ENCODE data around the gene RASA4B. TPM values are rescaled to one million over a fixed set of nuclear protein-coding genes. Genes with fewer than 3 reads are reported as not detected.
"Not testable (repeated sequence)": the region's sequence is repeated elsewhere in the genome, so short reads cannot be mapped to it uniquely, and the experiment has no call there.

The RASA4B gene
- polyA plus RNA-seq, 1 donor (not counting 4 experiments of a cell fraction or from before 2014, with no cell fraction given) = 0.49 TPM

DNA sequence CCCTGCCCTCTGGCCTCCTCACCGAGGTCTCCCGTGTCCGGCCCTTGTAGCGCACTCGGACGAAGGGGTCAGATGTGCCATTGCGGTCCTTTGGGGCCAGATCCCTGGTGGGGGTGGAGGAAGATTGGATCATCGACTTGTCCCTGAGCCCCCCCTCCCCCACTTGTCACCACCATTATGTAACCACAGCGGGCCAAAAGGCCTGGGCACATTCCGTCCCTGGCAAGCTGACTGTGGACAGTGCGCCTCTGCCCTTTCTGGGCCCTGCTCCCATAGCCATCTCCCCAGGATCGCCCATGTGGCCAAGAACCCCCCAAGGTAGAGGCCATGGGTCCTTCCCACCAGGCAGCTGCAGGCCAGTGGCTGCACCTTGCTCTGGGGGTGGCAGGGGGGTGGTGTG lies 14.4 kb downstream of the RASA4B start:
- H3K27ac ChIP-seq (ENCODE audit: control insufficient read depth, insufficient read depth, low read length); H3K9me1 ChIP-seq (ENCODE audit: control insufficient read depth, extremely low read depth, insufficient read depth, low read length); H3K9ac ChIP-seq (ENCODE audit: control insufficient read depth, extremely low read depth, insufficient read depth, low read length); DNase-seq (ENCODE audit: low read depth, low spot score); dilution Hi-C loops (cut with MboI; ENCODE audit: extremely low pct_ligation_motif_present, low sequenced_read_pairs); H3K27me3 ChIP-seq (ENCODE audit: control insufficient read depth, extremely low read depth, insufficient read depth, low read length); H3K4me2 ChIP-seq (ENCODE audit: control insufficient read depth, extremely low read depth, insufficient read depth, low read depth, low read length); H4K20me1 ChIP-seq (ENCODE audit: control insufficient read depth, extremely low read depth, insufficient read depth, low read length); H3K36me3 ChIP-seq (ENCODE audit: control insufficient read depth in 2 of 2, extremely low read depth in 1 of 2, insufficient read depth in 2 of 2, low read length in 2 of 2); H3K9me3 ChIP-seq (ENCODE audit: control insufficient read depth, low read depth, low read length); H3K4me3 ChIP-seq (ENCODE audit: control insufficient read depth in 2 of 3, extremely low read depth in 1 of 3, insufficient read depth in 2 of 3, low read depth in 1 of 3, low read length in 3 of 3); H3K4me1 ChIP-seq (ENCODE audit: control insufficient read depth, extremely low read depth, insufficient read depth, low read length); H3K79me2 ChIP-seq (ENCODE audit: control insufficient read depth, insufficient read depth, low read length); FAIRE-seq; H2AFZ ChIP-seq (ENCODE audit: control insufficient read depth, low read length): not testable (repeated sequence)

DNA sequence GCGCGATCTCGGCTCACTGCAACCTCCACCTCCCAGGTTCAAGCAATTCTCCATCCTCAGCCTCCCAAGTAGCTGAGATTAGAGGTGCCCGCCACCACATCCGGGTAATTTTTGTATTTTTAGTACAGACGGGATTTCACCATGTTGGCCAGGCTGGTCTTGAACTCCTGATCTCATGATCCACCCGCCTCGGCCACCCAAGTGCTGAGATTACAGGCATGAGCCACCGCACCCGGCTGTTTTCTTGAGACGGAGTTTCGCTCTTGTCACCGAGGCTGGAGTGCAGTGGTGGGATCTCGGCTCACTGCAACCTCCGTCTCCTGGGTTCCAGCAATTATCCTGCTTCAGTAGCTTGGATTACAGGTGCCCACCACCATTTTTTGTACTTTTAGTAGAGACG lies 19.3 kb downstream of the RASA4B start:
- H3K79me2 ChIP-seq (ENCODE audit: control insufficient read depth, insufficient read depth, low read length); H3K4me1 ChIP-seq (ENCODE audit: control insufficient read depth, extremely low read depth, insufficient read depth, low read length); H3K4me2 ChIP-seq (ENCODE audit: control insufficient read depth, extremely low read depth, insufficient read depth, low read depth, low read length); H4K20me1 ChIP-seq (ENCODE audit: control insufficient read depth, extremely low read depth, insufficient read depth, low read length); H3K36me3 ChIP-seq (ENCODE audit: control insufficient read depth in 2 of 2, extremely low read depth in 1 of 2, insufficient read depth in 2 of 2, low read length in 2 of 2); FAIRE-seq; H3K9me1 ChIP-seq (ENCODE audit: control insufficient read depth, extremely low read depth, insufficient read depth, low read length); H3K27ac ChIP-seq (ENCODE audit: control insufficient read depth, insufficient read depth, low read length); H3K4me3 ChIP-seq (ENCODE audit: control insufficient read depth in 2 of 3, extremely low read depth in 1 of 3, insufficient read depth in 2 of 3, low read depth in 1 of 3, low read length in 3 of 3); DNase-seq (ENCODE audit: low read depth, low spot score); dilution Hi-C loops (cut with MboI; ENCODE audit: extremely low pct_ligation_motif_present, low sequenced_read_pairs); H3K9me3 ChIP-seq (ENCODE audit: control insufficient read depth, low read depth, low read length); H3K9ac ChIP-seq (ENCODE audit: control insufficient read depth, extremely low read depth, insufficient read depth, low read length); H2AFZ ChIP-seq (ENCODE audit: control insufficient read depth, low read length); H3K27me3 ChIP-seq (ENCODE audit: control insufficient read depth, extremely low read depth, insufficient read depth, low read length): not testable (repeated sequence)

DNA sequence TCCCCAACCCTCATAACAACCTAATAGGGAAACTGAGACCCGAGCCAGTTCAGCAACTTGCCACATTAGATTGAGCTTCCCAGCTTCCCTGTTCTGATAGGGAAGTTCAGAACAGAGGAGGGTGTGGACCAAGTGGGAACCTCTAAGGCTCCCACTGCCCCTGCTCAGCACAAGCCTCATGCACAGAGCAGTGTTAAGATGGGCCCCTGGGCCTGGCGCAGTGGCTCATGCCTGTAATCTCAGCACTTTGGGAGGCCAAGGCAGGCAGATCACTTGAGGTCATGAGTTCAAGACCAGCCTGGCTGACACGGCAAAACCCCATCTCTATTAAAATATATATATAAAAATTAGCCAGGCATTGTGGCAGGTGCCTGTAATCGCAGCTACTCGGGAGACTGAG lies 20.3 kb downstream of the RASA4B start:
- H3K36me3 ChIP-seq (ENCODE audit: control insufficient read depth in 2 of 2, extremely low read depth in 1 of 2, insufficient read depth in 2 of 2, low read length in 2 of 2); dilution Hi-C loops (cut with MboI; ENCODE audit: extremely low pct_ligation_motif_present, low sequenced_read_pairs); FAIRE-seq: not testable (repeated sequence)

DNA sequence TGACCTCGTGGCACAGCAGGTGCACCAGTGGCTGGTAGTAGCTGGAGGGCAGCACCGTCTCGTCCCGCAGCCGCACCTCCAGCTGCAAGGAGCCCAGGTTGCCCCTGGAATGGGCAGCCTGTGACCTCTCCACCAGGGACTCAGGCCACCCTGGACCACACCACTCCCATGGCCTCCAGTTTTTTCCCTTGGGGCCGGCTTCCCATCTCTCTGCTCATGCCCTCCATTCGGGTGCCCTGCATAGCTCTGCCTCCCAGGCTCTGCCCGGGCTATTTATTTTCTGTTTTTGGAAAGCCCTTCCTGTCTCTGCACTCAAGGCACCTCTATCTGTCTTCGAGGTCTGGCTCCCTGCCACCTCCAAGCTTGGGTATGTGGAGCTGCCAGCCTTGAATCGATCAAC lies 20.7 kb downstream of the RASA4B start:
- H3K4me1 ChIP-seq (ENCODE audit: control insufficient read depth, extremely low read depth, insufficient read depth, low read length); dilution Hi-C loops (cut with MboI; ENCODE audit: extremely low pct_ligation_motif_present, low sequenced_read_pairs); H3K36me3 ChIP-seq (ENCODE audit: control insufficient read depth in 2 of 2, extremely low read depth in 1 of 2, insufficient read depth in 2 of 2, low read length in 2 of 2); H3K9me3 ChIP-seq (ENCODE audit: control insufficient read depth, low read depth, low read length); H3K27ac ChIP-seq (ENCODE audit: control insufficient read depth, insufficient read depth, low read length); H3K4me2 ChIP-seq (ENCODE audit: control insufficient read depth, extremely low read depth, insufficient read depth, low read depth, low read length); DNase-seq (ENCODE audit: low read depth, low spot score); H3K27me3 ChIP-seq (ENCODE audit: control insufficient read depth, extremely low read depth, insufficient read depth, low read length); H2AFZ ChIP-seq (ENCODE audit: control insufficient read depth, low read length); H3K9me1 ChIP-seq (ENCODE audit: control insufficient read depth, extremely low read depth, insufficient read depth, low read length); FAIRE-seq; H3K9ac ChIP-seq (ENCODE audit: control insufficient read depth, extremely low read depth, insufficient read depth, low read length); H3K4me3 ChIP-seq (ENCODE audit: control insufficient read depth in 2 of 3, extremely low read depth in 1 of 3, insufficient read depth in 2 of 3, low read depth in 1 of 3, low read length in 3 of 3); H4K20me1 ChIP-seq (ENCODE audit: control insufficient read depth, extremely low read depth, insufficient read depth, low read length); H3K79me2 ChIP-seq (ENCODE audit: control insufficient read depth, insufficient read depth, low read length): not testable (repeated sequence)

More for the DNA sequence above, 20.3 kb downstream of the RASA4B start:
- H3K4me3 ChIP-seq (ENCODE audit: control insufficient read depth in 2 of 3, extremely low read depth in 1 of 3, insufficient read depth in 2 of 3, low read depth in 1 of 3, low read length in 3 of 3); H4K20me1 ChIP-seq (ENCODE audit: control insufficient read depth, extremely low read depth, insufficient read depth, low read length); H3K9me3 ChIP-seq (ENCODE audit: control insufficient read depth, low read depth, low read length); H3K27me3 ChIP-seq (ENCODE audit: control insufficient read depth, extremely low read depth, insufficient read depth, low read length); H3K27ac ChIP-seq (ENCODE audit: control insufficient read depth, insufficient read depth, low read length); H3K9ac ChIP-seq (ENCODE audit: control insufficient read depth, extremely low read depth, insufficient read depth, low read length); H3K4me1 ChIP-seq (ENCODE audit: control insufficient read depth, extremely low read depth, insufficient read depth, low read length); DNase-seq (ENCODE audit: low read depth, low spot score); H3K79me2 ChIP-seq (ENCODE audit: control insufficient read depth, insufficient read depth, low read length); H2AFZ ChIP-seq (ENCODE audit: control insufficient read depth, low read length); H3K4me2 ChIP-seq (ENCODE audit: control insufficient read depth, extremely low read depth, insufficient read depth, low read depth, low read length); H3K9me1 ChIP-seq (ENCODE audit: control insufficient read depth, extremely low read depth, insufficient read depth, low read length): not testable (repeated sequence)

DNA sequence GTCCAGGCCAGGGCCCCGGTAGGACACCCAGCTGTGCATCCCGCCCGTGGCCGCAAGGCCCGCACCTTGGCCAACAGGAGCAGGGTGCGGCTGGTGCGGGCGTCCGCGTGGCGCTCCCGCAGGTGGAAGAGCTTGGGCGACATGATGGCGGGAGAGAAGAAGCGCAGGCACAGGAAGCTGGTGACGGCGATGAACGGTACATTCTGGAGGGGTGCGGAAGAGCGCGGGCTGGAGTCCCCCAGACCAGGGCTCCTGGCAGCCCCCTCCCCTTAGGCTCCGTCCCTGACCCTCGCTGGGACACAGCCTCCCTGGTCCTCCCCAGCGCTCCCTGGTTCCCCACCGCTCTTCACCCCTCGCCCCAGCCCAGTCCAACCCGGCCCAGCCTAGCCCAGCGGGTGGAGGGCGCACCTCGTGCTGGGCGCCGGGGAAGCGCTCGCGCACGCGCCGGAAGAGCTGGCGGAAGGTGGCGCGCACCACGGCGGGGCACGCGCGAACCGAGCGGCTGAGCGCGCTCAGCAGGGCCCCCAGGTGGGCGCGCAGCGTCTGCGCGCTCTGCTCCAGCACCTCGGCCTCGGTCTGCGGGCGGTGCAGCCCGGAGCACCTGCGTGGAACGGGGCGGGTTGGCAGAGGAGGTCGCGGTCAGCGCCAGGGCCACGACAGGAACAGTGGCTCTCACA lies 23.0 kb downstream of the RASA4B start:
- DNase-seq (ENCODE audit: low read depth, low spot score); H3K9me1 ChIP-seq (ENCODE audit: control insufficient read depth, extremely low read depth, insufficient read depth, low read length); H3K27me3 ChIP-seq (ENCODE audit: control insufficient read depth, extremely low read depth, insufficient read depth, low read length); dilution Hi-C loops (cut with MboI; ENCODE audit: extremely low pct_ligation_motif_present, low sequenced_read_pairs); H3K4me3 ChIP-seq (ENCODE audit: control insufficient read depth in 2 of 3, extremely low read depth in 1 of 3, insufficient read depth in 2 of 3, low read depth in 1 of 3, low read length in 3 of 3); H4K20me1 ChIP-seq (ENCODE audit: control insufficient read depth, extremely low read depth, insufficient read depth, low read length); H3K9me3 ChIP-seq (ENCODE audit: control insufficient read depth, low read depth, low read length); H3K36me3 ChIP-seq (ENCODE audit: control insufficient read depth in 2 of 2, extremely low read depth in 1 of 2, insufficient read depth in 2 of 2, low read length in 2 of 2); H3K27ac ChIP-seq (ENCODE audit: control insufficient read depth, insufficient read depth, low read length); H3K9ac ChIP-seq (ENCODE audit: control insufficient read depth, extremely low read depth, insufficient read depth, low read length); H3K4me2 ChIP-seq (ENCODE audit: control insufficient read depth, extremely low read depth, insufficient read depth, low read depth, low read length); FAIRE-seq; H3K4me1 ChIP-seq (ENCODE audit: control insufficient read depth, extremely low read depth, insufficient read depth, low read length); H3K79me2 ChIP-seq (ENCODE audit: control insufficient read depth, insufficient read depth, low read length); H2AFZ ChIP-seq (ENCODE audit: control insufficient read depth, low read length): not testable (repeated sequence)
